ENCODE results near the gene ZCCHC8.
"Not testable (repeated sequence)": the region's sequence is repeated elsewhere in the genome, so short reads cannot be mapped to it uniquely, and the experiment has no call there.

ZCCHC8 gene

GRCh38 chr12:122500685-122501488 lies at the start of gene ZCCHC8:
Gene ZCCHC8 (minus strand): TSS chr12:122500932. CDS start chr12:122500840, 92 bp downstream.
- DNase-seq (ENCODE audit: low spot score), result peak; percentile 76

- no peak for DNase-seq (ENCODE audit: low spot score)
Measured at GRCh38 chr12:122547330-122547729, 46.6 kb upstream of the ZCCHC8 start.

GRCh38 chr12:122545855-122546254 lies 45.1 kb upstream of the ZCCHC8 start:
- no peak for DNase-seq (ENCODE audit: low spot score)

GRCh38 chr12:122544537-122544936 lies 43.8 kb upstream of the ZCCHC8 start:
- no peak for DNase-seq (ENCODE audit: low spot score)

- no peak for DNase-seq (ENCODE audit: low spot score)
Measured at GRCh38 chr12:122538496-122538895, 37.8 kb upstream of the ZCCHC8 start.

GRCh38 chr12:122537021-122537420 lies 36.3 kb upstream of the ZCCHC8 start:
- no peak for DNase-seq (ENCODE audit: low spot score)

GRCh38 chr12:122533856-122534255 lies 33.1 kb upstream of the ZCCHC8 start:
- DNase-seq (ENCODE audit: low spot score), result no peak

GRCh38 chr12:122528992-122529391 lies 28.3 kb upstream of the ZCCHC8 start:
- DNase-seq (ENCODE audit: low spot score), result no peak

- DNase-seq (ENCODE audit: low spot score), result no peak
Measured at GRCh38 chr12:122528582-122528981, 27.9 kb upstream of the ZCCHC8 start.

GRCh38 chr12:122527478-122527944 lies 26.8 kb upstream of the ZCCHC8 start:
- no peak for DNase-seq (ENCODE audit: low spot score)

- peak; percentile 58 for DNase-seq (ENCODE audit: low spot score)
Measured at GRCh38 chr12:122526683-122527477, 26.1 kb upstream of the ZCCHC8 start, which contains the start of the genes KNTC1 and RSRC2. Gene KNTC1 (plus strand): TSS chr12:122527249. CDS start chr12:122530064, 2,815 bp downstream. Gene RSRC2 (minus strand): TSS chr12:122526936. CDS start chr12:122526853, 83 bp downstream.

GRCh38 chr12:122523846-122524718 lies 23.4 kb upstream of the ZCCHC8 start:
- DNase-seq (ENCODE audit: low spot score), result no peak

- no peak for DNase-seq (ENCODE audit: low spot score)
Measured at GRCh38 chr12:122523280-122523679, 22.5 kb upstream of the ZCCHC8 start.

- DNase-seq (ENCODE audit: low spot score), result no peak
Measured at GRCh38 chr12:122520676-122521075, 19.9 kb upstream of the ZCCHC8 start.

GRCh38 chr12:122519418-122519817 lies 18.7 kb upstream of the ZCCHC8 start:
- no peak for DNase-seq (ENCODE audit: low spot score)

- DNase-seq (ENCODE audit: low spot score), result no peak
Measured at GRCh38 chr12:122518908-122519307, 18.2 kb upstream of the ZCCHC8 start.

GRCh38 chr12:122517877-122518276 lies 17.1 kb upstream of the ZCCHC8 start:
- DNase-seq (ENCODE audit: low spot score), result no peak

GRCh38 chr12:122516544-122517361 lies 16.0 kb upstream of the ZCCHC8 start:
- no peak for DNase-seq (ENCODE audit: low spot score)

GRCh38 chr12:122515275-122515674 lies 14.5 kb upstream of the ZCCHC8 start:
- no peak for DNase-seq (ENCODE audit: low spot score)

- DNase-seq (ENCODE audit: low spot score), result no peak
Measured at GRCh38 chr12:122513660-122514059, 12.9 kb upstream of the ZCCHC8 start.

- DNase-seq (ENCODE audit: low spot score), result not testable (repeated sequence)
Measured at GRCh38 chr12:122513028-122513427, 12.3 kb upstream of the ZCCHC8 start.

Measured in HuH-7 (cell line).